Psoas muscle (tissue), 8 donors: Measurements from ENCODE around the gene WNT7B. TPM values are rescaled to one million over a fixed set of nuclear protein-coding genes. Genes with fewer than 3 reads are reported as not detected.

Experiments used
- ATAC-seq, 4 donors: fragments of 200-7000 bp; cut with Tn5 transposase; one replicate each; pipeline ENCODE4 v1.9.1; 2020; ENCODE audit warnings: moderate library complexity in 3 of 4, mild to moderate bottlenecking in 2 of 4
- DNase-seq, 2 donors: peaks; one replicate each; pipeline ENCODE4 v3.0.0-alpha.2; 2020
- H3K27ac ChIP-seq: fragments of 200-600 bp; one replicate; pipeline ENCODE4 v1.8.0; 2022
- H3K27me3 ChIP-seq, 3 donors: fragments of 200-600 bp in 1 of 3; one replicate each; pipeline versions ENCODE4 v1.6.1 to v1.8.0; 2013 to 2022; ENCODE audit warnings: low read length in 2 of 3, mild to moderate bottlenecking in 2 of 3, moderate library complexity in 1 of 3; ENCODE audit not compliant: insufficient read depth in 3 of 3
- H3K36me3 ChIP-seq, 2 donors: fragments of 200-600 bp in 1 of 2; one replicate each; pipeline versions ENCODE4 v1.6.1 to v1.8.0; 2013 to 2022; ENCODE audit warnings: low read depth in 1 of 2, mild to moderate bottlenecking in 1 of 2, moderate library complexity in 1 of 2; ENCODE audit not compliant: insufficient read depth in 1 of 2
- H3K4me1 ChIP-seq: fragments of 200-600 bp; one replicate; pipeline ENCODE4 v1.8.0; 2022
- H3K4me3 ChIP-seq: fragments of 200-600 bp; one replicate; pipeline ENCODE4 v1.8.0; 2022; ENCODE audit warnings: mild to moderate bottlenecking
- H3K9me3 ChIP-seq: fragments of 200-600 bp; one replicate; pipeline ENCODE4 v1.8.0; 2022
- CTCF ChIP-seq: fragments of 200-600 bp; IDR thresholded peaks from one replicate; pipeline ENCODE4 v1.8.0; 2022; ENCODE audit warnings: antibody characterized with exemption
- WGBS, 3 donors: extraction: QIAGEN DNeasy Blood & Tissue Kit; methylation state at CpG; one replicate each; pipeline versions ENCODE4 v1.1.6 to v1.1.7; 2013; 5-methylcytosine and 5-hydroxymethylcytosine counted together
- intact Hi-C, 2 donors: fragments of 100-400 bp; cut with DNase I; formaldehyde crosslinking; loops; one replicate each; pipeline versions ENCODE4 v1.11.0 to v1.14.2; 2022
- polyA plus RNA-seq, 3 donors: library from polyadenylated mRNA; stranded (reverse); fragments of 200-250 nt; gene quantifications; one replicate each; pipeline ENCODE4 v1.2.3, GENCODE V29; 2013
- total RNA-seq, 4 donors: library from RNA; stranded (reverse); fragmentation: NEBNext Ultra II Directional in 2 of 4; extraction: Animal tissue kit (Norgen Biotek cat#: 25700) in 2 of 4; gene quantifications; one replicate each; pipeline versions ENCODE4 v1.2.1 to v1.2.4, GENCODE V29; 2021 to 2023
- donor health status: healthy with polysubstance abuse.
- donor health status: DM: no; HTN: no; CAD: no; lungs with moderate emphysema.
- donor health status: Bipolar disorder and iron deficiency.
- donor health status: healthy.
- donor health status: DM: yes; HTN: yes; CAD: no.
- donor health status: DM: no; HTN: no; CAD: no.
- donor health status: DM: no; HTN: no; CAD: no.
- donor health status: DM: yes; HTN: yes; CAD: no.

Gene WNT7B
- total and polyA plus RNA-seq, 7 donors, result 0.05 TPM; not detected in 6

GRCh38 chr22:45957826-45958225 lies 19.1 kb downstream of the WNT7B start:
- DNase-seq (no peak), ATAC-seq (peak in 1 of 4 donors; percentile 21)
- intact Hi-C loops, result no loop called here
- H3K27ac ChIP-seq, result no peak overlapping the region
- H3K4me1 ChIP-seq, result no peaks in the 10 kb centered on the region
- TF ChIP-seq CTCF, result no peak
- H3K9me3 ChIP-seq, result no peaks in the 10 kb centered on the region
- no peaks in the 10 kb centered on the region for H3K36me3 ChIP-seq
- WGBS, 3 donors, result 90 to 94% (median 91%) methylated on average over 9 to 10 of the region's 10 CpGs
- peaks cover 0 to 41% (median 4%) of the 10 kb centered on the region in 3 donors for H3K27me3 ChIP-seq
- H3K4me3 ChIP-seq, result no peak overlapping the region

GRCh38 chr22:45953178-45953577 lies 23.8 kb downstream of the WNT7B start:
- Histone ChIP-seq H3K4me1 (no peaks in the 10 kb centered on the region), H3K4me3 (no peak overlapping the region), H3K9me3 (no peaks in the 10 kb centered on the region), H3K27me3 (peaks cover 0 to 60% (median 14%) of the 10 kb centered on the region in 3 donors), H3K27ac (no peak overlapping the region), H3K36me3 (no peaks in the 10 kb centered on the region)
- ATAC-seq, result no peak
- no peak for TF ChIP-seq CTCF
- DNase-seq, result no peak
- intact Hi-C loops, result no loop called here
- WGBS, 3 donors, result 38 to 51% (median 47%) methylated on average over 16 to 18 of the region's 18 CpGs

- Histone ChIP-seq H3K27me3 (peaks cover 0 to 64% (median 14%) of the 10 kb centered on the region in 3 donors), H3K4me3 (no peak overlapping the region), H3K4me1 (no peaks in the 10 kb centered on the region), H3K9me3 (no peaks in the 10 kb centered on the region), H3K36me3 (no peaks in the 10 kb centered on the region), H3K27ac (no peak overlapping the region)
- WGBS, 3 donors, result 18 to 25% (median 20%) methylated on average over 11 to 12 of the region's 12 CpGs
- DNase-seq, result no peak
- intact Hi-C loops, result no loop called here
- TF ChIP-seq CTCF, result no peak
- ATAC-seq, result peak; percentile 32 to 68 (median 49)
Observed at GRCh38 chr22:45952553-45952952, 24.4 kb downstream of the WNT7B start.

GRCh38 chr22:45952151-45952550 lies 24.8 kb downstream of the WNT7B start:
- no peaks in the 10 kb centered on the region for H3K9me3 ChIP-seq
- no peak overlapping the region for H3K27ac ChIP-seq
- H3K27me3 ChIP-seq, result peaks cover 0 to 68% (median 14%) of the 10 kb centered on the region in 3 donors
- DNase-seq, result no peak
- no peaks in the 10 kb centered on the region for H3K36me3 ChIP-seq
- no peak overlapping the region for H3K4me3 ChIP-seq
- WGBS, 3 donors, result 22 to 31% (median 22%) methylated on average over 15 of the region's 15 CpGs
- no peaks in the 10 kb centered on the region for H3K4me1 ChIP-seq
- intact Hi-C loops, result no loop called here
- peak in 3 of 4 donors; percentile 41 to 60 (median 55) for ATAC-seq
- no peak for TF ChIP-seq CTCF

GRCh38 chr22:45949891-45950290 lies 27.1 kb downstream of the WNT7B start:
- no peak for ATAC-seq
- peaks cover 0 to 59% (median 14%) of the 10 kb centered on the region in 3 donors for H3K27me3 ChIP-seq

More at GRCh38 chr22:45949891-45950290, 27.1 kb downstream of the WNT7B start:
- Histone ChIP-seq H3K4me3 (no peak overlapping the region), H3K36me3 (no peaks in the 10 kb centered on the region), H3K4me1 (no peaks in the 10 kb centered on the region), H3K27ac (no peak overlapping the region), H3K9me3 (no peaks in the 10 kb centered on the region)
- TF ChIP-seq CTCF, result no peak
- intact Hi-C loops, result no loop called here
- WGBS, 3 donors, result 55 to 65% (median 56%) methylated on average over 23 of the region's 23 CpGs
- DNase-seq, result no peak
